NCI-H1105 (cell line): ENCODE data around the gene ZBTB46.

Source experiments
- DNase-seq: peaks from one replicate; lab custom pipeline; 2025; lab: John Stamatoyannopoulos, UW

ZBTB46 gene

DNA sequence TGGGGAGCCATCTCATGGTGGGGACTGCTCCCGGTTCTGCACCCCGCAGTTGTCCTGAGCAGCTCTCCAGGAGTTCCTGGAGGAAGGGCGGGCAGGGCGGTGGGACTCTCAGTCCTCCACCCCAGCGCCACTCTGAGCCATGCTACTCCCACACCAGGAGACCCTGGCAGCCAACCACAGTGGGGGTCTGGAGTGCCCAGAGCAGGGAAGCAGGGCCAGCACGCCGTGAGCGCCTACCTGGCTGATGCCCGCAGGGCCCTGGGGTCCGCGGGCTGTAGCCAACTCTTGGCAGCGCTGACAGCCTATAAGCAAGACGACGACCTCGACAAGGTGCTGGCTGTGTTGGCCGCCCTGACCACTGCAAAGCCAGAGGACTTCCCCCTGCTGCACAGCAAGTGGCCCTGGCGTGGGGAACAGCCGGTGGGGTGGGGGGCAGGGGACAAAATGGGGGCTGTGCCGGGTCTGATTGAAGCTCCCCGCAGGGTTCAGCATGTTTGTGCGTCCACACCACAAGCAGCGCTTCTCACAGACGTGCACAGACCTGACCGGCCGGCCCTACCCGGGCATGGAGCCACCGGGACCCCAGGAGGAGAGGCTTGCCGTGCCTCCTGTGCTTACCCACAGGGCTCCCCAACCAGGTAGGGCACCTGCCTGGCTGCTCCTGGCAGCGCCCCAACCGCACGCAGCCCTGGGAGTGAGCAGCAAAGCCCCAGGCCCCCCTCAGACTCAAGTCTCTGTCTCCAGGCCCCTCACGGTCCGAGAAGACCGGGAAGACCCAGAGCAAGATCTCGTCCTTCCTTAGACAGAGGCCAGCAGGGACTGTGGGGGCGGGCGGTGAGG, 136.3 kb downstream of the ZBTB46 start:
- no peak for DNase-seq

DNA sequence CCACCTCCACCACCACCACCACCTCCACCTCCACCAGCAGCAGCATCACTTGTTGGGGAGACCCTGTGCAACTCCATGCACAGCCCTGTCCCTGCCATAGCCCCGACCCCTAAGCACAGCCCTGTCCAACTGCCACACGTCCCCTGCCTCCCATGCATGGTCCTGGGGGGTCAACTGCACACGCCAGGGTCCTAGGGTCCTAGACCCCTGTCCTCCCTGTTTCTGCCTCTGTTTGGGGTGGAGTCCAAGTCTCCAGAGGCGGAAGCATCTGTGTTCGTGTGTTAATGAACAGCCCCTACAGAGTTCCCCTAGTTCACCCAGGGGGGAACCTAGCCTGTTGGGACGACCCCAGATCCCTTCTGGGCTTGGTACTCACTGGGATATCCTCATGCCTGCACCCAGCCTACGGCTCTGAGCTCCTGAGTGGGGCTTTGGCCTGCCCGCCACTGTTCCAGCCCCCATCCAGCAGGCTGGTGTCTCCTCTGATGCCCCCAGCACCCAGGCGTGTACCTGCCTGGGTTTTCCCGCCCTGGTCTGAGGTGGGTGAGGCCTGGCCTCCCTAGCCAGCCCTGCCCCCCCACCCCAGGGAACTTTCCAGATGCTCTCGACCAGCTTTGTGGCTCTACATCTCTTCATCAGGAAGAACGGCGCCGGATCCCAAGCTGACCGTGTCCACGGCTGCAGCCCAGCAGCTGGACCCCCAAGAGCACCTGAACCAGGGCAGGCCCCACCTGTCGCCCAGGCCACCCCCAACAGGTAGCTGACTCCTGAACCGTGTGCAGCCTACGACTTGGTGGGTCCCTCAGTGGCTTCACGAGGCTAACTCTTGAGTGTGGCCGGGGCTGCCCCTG, 137.1 kb downstream of the ZBTB46 start:
- DNase-seq: no peak
